ENCODE results near the gene BRD1. TPM values are rescaled to one million over a fixed set of nuclear protein-coding genes. Genes with fewer than 3 reads are reported as not detected.

BRD1 gene
- total and polyA plus RNA-seq, 2 experiments from 2014 or later = 12.3 to 33.8 TPM

DNA sequence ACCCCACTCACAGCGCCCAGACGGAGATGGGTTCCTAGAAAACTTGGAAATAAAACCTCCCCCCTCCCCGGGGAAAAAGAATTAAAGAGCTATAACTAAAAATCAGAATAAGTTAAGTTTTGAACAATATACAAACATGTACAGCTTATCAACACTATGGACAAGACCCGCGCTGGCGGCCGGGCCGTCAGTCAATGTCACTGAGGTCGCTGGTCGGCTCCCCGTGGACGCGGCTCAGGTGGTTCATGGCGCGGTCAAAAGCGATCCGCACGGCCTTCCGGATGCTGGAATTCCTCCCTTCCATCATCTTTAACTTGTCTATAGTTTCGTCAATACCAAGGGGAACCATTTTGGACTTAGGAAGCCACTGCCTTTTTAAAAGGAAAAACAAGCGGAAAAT is 53.6 kb downstream of the BRD1 start:
- H3K27ac ChIP-seq (ENCODE audit: low read depth) = no peak overlapping the region
- no peak overlapping the region for H2AFZ ChIP-seq
- H3F3A ChIP-seq (replicated peaks; ENCODE audit: low read depth) = 0 out of 2 replicates have a peak, but pooled peaks cover 3% of the 10 kb centered on the region
- peaks cover 11% of the 10 kb centered on the region for H3K79me2 ChIP-seq (replicated peaks; ENCODE audit: insufficient read depth)
- H3K9me3 Mint-ChIP-seq = no peaks in the 10 kb centered on the region; the same call in 2 of the 3 replicates
- no peaks in the 10 kb centered on the region for H3K9me2 ChIP-seq (ENCODE audit: insufficient read depth)
- ATAC-seq = no peak
- no peak for DNase-seq (ENCODE audit: low spot score)
- H3K27me3 ChIP-seq (ENCODE audit: insufficient read depth) = no peaks in the 10 kb centered on the region
- H3K36me3 Mint-ChIP-seq (ENCODE audit: low read depth) = peaks cover 43% of the 10 kb centered on the region
- TF ChIP-seq, protein P1, sequence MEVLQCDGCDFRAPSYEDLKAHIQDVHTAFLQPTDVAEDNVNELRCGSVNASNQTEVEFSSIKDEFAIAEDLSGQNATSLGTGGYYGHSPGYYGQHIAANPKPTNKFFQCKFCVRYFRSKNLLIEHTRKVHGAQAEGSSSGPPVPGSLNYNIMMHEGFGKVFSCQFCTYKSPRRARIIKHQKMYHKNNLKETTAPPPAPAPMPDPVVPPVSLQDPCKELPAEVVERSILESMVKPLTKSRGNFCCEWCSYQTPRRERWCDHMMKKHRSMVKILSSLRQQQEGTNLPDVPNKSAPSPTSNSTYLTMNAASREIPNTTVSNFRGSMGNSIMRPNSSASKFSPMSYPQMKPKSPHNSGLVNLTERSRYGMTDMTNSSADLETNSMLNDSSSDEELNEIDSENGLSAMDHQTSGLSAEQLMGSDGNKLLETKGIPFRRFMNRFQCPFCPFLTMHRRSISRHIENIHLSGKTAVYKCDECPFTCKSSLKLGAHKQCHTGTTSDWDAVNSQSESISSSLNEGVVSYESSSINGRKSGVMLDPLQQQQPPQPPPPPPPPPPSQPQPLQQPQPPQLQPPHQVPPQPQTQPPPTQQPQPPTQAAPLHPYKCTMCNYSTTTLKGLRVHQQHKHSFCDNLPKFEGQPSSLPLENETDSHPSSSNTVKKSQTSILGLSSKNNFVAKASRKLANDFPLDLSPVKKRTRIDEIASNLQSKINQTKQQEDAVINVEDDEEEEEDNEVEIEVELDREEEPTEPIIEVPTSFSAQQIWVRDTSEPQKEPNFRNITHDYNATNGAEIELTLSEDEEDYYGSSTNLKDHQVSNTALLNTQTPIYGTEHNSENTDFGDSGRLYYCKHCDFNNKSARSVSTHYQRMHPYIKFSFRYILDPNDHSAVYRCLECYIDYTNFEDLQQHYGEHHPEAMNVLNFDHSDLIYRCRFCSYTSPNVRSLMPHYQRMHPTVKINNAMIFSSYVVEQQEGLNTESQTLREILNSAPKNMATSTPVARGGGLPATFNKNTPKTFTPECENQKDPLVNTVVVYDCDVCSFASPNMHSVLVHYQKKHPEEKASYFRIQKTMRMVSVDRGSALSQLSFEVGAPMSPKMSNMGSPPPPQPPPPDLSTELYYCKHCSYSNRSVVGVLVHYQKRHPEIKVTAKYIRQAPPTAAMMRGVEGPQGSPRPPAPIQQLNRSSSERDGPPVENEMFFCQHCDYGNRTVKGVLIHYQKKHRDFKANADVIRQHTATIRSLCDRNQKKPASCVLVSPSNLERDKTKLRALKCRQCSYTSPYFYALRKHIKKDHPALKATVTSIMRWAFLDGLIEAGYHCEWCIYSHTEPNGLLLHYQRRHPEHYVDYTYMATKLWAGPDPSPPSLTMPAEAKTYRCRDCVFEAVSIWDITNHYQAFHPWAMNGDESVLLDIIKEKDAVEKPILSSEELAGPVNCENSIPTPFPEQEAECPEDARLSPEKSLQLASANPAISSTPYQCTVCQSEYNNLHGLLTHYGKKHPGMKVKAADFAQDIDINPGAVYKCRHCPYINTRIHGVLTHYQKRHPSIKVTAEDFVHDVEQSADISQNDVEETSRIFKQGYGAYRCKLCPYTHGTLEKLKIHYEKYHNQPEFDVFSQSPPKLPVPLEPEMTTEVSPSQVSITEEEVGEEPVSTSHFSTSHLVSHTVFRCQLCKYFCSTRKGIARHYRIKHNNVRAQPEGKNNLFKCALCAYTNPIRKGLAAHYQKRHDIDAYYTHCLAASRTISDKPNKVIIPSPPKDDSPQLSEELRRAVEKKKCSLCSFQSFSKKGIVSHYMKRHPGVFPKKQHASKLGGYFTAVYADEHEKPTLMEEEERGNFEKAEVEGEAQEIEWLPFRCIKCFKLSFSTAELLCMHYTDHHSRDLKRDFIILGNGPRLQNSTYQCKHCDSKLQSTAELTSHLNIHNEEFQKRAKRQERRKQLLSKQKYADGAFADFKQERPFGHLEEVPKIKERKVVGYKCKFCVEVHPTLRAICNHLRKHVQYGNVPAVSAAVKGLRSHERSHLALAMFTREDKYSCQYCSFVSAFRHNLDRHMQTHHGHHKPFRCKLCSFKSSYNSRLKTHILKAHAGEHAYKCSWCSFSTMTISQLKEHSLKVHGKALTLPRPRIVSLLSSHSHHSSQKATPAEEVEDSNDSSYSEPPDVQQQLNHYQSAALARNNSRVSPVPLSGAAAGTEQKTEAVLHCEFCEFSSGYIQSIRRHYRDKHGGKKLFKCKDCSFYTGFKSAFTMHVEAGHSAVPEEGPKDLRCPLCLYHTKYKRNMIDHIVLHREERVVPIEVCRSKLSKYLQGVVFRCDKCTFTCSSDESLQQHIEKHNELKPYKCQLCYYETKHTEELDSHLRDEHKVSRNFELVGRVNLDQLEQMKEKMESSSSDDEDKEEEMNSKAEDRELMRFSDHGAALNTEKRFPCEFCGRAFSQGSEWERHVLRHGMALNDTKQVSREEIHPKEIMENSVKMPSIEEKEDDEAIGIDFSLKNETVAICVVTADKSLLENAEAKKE (CRISPR knock-in tag; IDR thresholded peaks at IDR 0.05) = no peak
- no peak overlapping the region for H3K27ac Mint-ChIP-seq
- H3K4me2 ChIP-seq = no peak overlapping the region
- H3K4me1 ChIP-seq (ENCODE audit: insufficient read depth) = no peaks in the 10 kb centered on the region
- H3K4me1 Mint-ChIP-seq = peaks cover 6% of the 10 kb centered on the region; the same call in 1 of the 3 replicates
- no peak overlapping the region for H3K4me3 Mint-ChIP-seq
- H3K27me3 Mint-ChIP-seq (ENCODE audit: insufficient read depth, low read depth, poor library complexity) = peaks cover 13% of the 10 kb centered on the region
- no peak overlapping the region for H3K4me3 ChIP-seq
- H4K20me1 ChIP-seq (replicated peaks; ENCODE audit: insufficient read depth) = peaks cover 23% of the 10 kb centered on the region
- H3K36me3 ChIP-seq (ENCODE audit: insufficient read depth) = peaks cover 11% of the 10 kb centered on the region; the same call in 1 of the 2 replicates

DNA sequence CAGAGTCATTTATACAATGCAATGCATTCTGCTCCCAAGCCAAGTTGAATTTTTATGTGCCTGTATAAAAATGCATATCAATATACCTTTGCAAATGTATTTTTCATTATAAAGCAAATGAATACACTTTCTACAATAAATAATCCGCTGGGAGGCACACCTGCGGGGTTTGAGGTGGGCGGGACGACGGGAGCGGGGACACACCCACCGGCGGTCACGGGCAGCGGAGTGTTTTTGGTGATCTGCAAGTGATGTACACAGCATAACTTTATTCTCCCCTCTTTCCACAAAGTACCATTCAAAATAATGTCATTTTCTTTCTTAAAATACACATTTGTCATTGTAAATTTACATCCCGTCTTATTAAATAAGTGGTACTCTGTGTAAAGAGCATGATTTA is 54.1 kb downstream of the BRD1 start:
- no peak overlapping the region for H3K4me3 Mint-ChIP-seq
- H3K27me3 Mint-ChIP-seq (ENCODE audit: insufficient read depth, low read depth, poor library complexity) = peaks cover 14% of the 10 kb centered on the region
- Histone ChIP-seq H3K27ac (ENCODE audit: low read depth) (no peak overlapping the region), H3K27me3 (ENCODE audit: insufficient read depth) (no peaks in the 10 kb centered on the region), H3K79me2 (replicated peaks; ENCODE audit: insufficient read depth) (peaks cover 6% of the 10 kb centered on the region), H3K9me2 (ENCODE audit: insufficient read depth) (no peaks in the 10 kb centered on the region), H3F3A (replicated peaks; ENCODE audit: low read depth) (0 out of 2 replicates have a peak, but pooled peaks cover 3% of the 10 kb centered on the region), H3K4me3 (no peak overlapping the region), H2AFZ (no peak overlapping the region), H3K36me3 (ENCODE audit: insufficient read depth) (peaks cover 11% of the 10 kb centered on the region; the same call in 1 of the 2 replicates), H3K4me2 (no peak overlapping the region), H3K4me1 (ENCODE audit: insufficient read depth) (no peaks in the 10 kb centered on the region), H4K20me1 (replicated peaks; ENCODE audit: insufficient read depth) (peaks cover 23% of the 10 kb centered on the region)
- peaks cover 6% of the 10 kb centered on the region; the same call in 1 of the 3 replicates for H3K4me1 Mint-ChIP-seq
- no peak for ATAC-seq
- H3K9me3 Mint-ChIP-seq = no peaks in the 10 kb centered on the region; the same call in 2 of the 3 replicates
- DNase-seq (ENCODE audit: low spot score) = no peak
- no peak overlapping the region for H3K27ac Mint-ChIP-seq
- H3K36me3 Mint-ChIP-seq (ENCODE audit: low read depth) = peaks cover 42% of the 10 kb centered on the region
- no peak for TF ChIP-seq POLR2AphosphoS5 (IDR thresholded peaks at IDR 0.05; ENCODE audit: low read depth)
- TF ChIP-seq, protein P2, sequence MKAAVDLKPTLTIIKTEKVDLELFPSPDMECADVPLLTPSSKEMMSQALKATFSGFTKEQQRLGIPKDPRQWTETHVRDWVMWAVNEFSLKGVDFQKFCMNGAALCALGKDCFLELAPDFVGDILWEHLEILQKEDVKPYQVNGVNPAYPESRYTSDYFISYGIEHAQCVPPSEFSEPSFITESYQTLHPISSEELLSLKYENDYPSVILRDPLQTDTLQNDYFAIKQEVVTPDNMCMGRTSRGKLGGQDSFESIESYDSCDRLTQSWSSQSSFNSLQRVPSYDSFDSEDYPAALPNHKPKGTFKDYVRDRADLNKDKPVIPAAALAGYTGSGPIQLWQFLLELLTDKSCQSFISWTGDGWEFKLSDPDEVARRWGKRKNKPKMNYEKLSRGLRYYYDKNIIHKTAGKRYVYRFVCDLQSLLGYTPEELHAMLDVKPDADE (IDR thresholded peaks at IDR 0.05) = no peak
- TF ChIP-seq CREB1 (CRISPR knock-in tag; IDR thresholded peaks at IDR 0.05; ENCODE audit: low read depth) = no peak
- no peak for TF ChIP-seq ZNF114 (CRISPR knock-in tag; IDR thresholded peaks at IDR 0.05)
- TF ChIP-seq, protein P1 (CRISPR knock-in tag; IDR thresholded peaks at IDR 0.05) = no peak

All from GM23338 (cell line).